Natural killer cell (primary cell): Measurements from ENCODE around the gene OR56A4. TPM values are rescaled to one million over a fixed set of nuclear protein-coding genes. Genes with fewer than 3 reads are reported as not detected.

Experiments used
- ATAC-seq, 3 donors: fragments of 150-1000 bp in 2 of 3; fragments of 200-7000 bp in 1 of 3; cut with Tn5 transposase; 1 replicate in 1 of 3; 2 replicates in 2 of 3; pipeline ENCODE4 v1.10.0; 2021; ENCODE audit warnings: mild to moderate bottlenecking in 2 of 3, moderate library complexity in 2 of 3
- DNase-seq, 2 donors: peaks; one replicate each; pipeline versions ENCODE4 v3.0.0 to v3.0.0-alpha.2; 2013 to 2021; ENCODE audit warnings: mixed read lengths in 1 of 2
- H3K27ac ChIP-seq: one replicate; pipeline ENCODE4 v1.5.1; 2013; ENCODE audit warnings: mild to moderate bottlenecking, low read length
- H3K27me3 ChIP-seq: one replicate; pipeline ENCODE4 v1.6.1; 2013; ENCODE audit warnings: low read length; ENCODE audit not compliant: control insufficient read depth, insufficient read depth
- H3K36me3 ChIP-seq: one replicate; pipeline ENCODE4 v1.6.1; 2013; ENCODE audit warnings: low read length; ENCODE audit not compliant: control insufficient read depth, insufficient read depth
- H3K4me1 ChIP-seq: one replicate; pipeline ENCODE4 v1.6.1; 2013; ENCODE audit warnings: low read length; ENCODE audit not compliant: control insufficient read depth, insufficient read depth
- H3K4me3 ChIP-seq: one replicate; pipeline ENCODE4 v1.5.1; 2013; ENCODE audit warnings: low read length
- H3K9me3 ChIP-seq: one replicate; pipeline ENCODE4 v1.6.1; 2013; ENCODE audit warnings: low read length; ENCODE audit not compliant: control insufficient read depth, insufficient read depth
- H3K27ac Mint-ChIP-seq, 2 donors: one replicate each; pipeline ENCODE4 v1.8.0; 2022; ENCODE audit warnings: mild to moderate bottlenecking in 2 of 2, mixed read lengths in 2 of 2, moderate library complexity in 1 of 2
- H3K27me3 Mint-ChIP-seq, 2 donors: one replicate each; pipeline ENCODE4 v1.8.0; 2022; ENCODE audit warnings: low read depth in 2 of 2, mixed read lengths in 2 of 2
- H3K36me3 Mint-ChIP-seq: one replicate; pipeline ENCODE4 v1.8.0; 2022; ENCODE audit warnings: mixed read lengths
- H3K4me1 Mint-ChIP-seq, 2 donors: one replicate each; pipeline ENCODE4 v1.8.0; 2022; ENCODE audit warnings: mixed read lengths in 2 of 2
- H3K4me3 Mint-ChIP-seq: one replicate; pipeline ENCODE4 v1.8.0; 2022; ENCODE audit warnings: mild to moderate bottlenecking, moderate library complexity, mixed read lengths
- H3K9me3 Mint-ChIP-seq, 2 donors: one replicate each; pipeline ENCODE4 v1.8.0; 2022; ENCODE audit warnings: mixed read lengths in 2 of 2
- WGBS: methylation state at CpG from one replicate; pipeline ENCODE4 v1.1.7; 2013; ENCODE audit warnings: missing lambda C conversion rate; ENCODE audit not compliant: insufficient coverage; 5-methylcytosine and 5-hydroxymethylcytosine counted together
- intact Hi-C: fragments of 100-400 bp; cut with micrococcal nuclease; formaldehyde crosslinking; loops from one replicate; pipeline ENCODE4 v1.14.2; 2022
- total RNA-seq, 4 donors: library from RNA; stranded (reverse); fragments of 120-200 nt in 1 of 4; gene quantifications; one replicate each; pipeline versions ENCODE4 v1.2.3 to v1.2.4, GENCODE V29; 2013 to 2022
- TF ChIP-seq, protein P1 (sequence below): fragments of 200-600 bp; IDR thresholded peaks from one replicate; pipeline ENCODE4 v1.8.0; 2022; ENCODE audit warnings: antibody characterized with exemption

The OR56A4 gene, protein sequence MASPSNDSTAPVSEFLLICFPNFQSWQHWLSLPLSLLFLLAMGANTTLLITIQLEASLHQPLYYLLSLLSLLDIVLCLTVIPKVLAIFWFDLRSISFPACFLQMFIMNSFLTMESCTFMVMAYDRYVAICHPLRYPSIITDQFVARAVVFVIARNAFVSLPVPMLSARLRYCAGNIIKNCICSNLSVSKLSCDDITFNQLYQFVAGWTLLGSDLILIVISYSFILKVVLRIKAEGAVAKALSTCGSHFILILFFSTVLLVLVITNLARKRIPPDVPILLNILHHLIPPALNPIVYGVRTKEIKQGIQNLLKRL
- total RNA-seq, result under 1 TPM; 0.09 to 0.13 (median 0.09) TPM
- total RNA-seq (2013), result 0.05 TPM

DNA sequence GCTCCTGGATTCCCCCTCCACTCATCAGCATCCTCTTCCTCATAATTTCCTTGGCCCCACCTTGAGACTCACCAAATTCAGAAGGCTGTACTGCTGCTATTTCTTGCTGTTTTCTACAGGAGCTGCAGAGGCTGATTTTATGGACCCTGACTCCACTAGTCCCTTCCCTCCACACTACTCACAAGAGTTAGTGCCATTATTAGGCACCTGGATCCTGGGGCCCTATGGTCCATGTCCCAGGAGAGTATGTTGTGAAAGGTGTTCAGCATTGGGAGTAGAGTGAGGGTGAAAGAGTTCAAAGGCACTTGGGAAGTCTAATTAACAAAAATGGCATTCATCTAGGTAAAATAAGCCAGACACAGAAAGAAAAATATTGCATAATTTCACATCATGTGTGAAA, at the start of gene OR56A4:
TSS of gene OR56A4 (minus strand) at position 101 of the 400 bp plus-strand sequence. CDS start 3,954 bp downstream, outside the sequence.
- Mint-ChIP-seq H3K36me3 (no peaks in the 10 kb centered on the region), H3K27me3 (peaks cover 21 to 47% of the 10 kb centered on the region in 2 donors), H3K4me3 (no peak within 1 kb of the TSS), H3K9me3 (no peaks in the 10 kb centered on the region), H3K4me1 (no peaks in the 10 kb centered on the region), H3K27ac (no peak within 1 kb of the TSS)
- ATAC-seq (no peak), DNase-seq (no peak)
- intact Hi-C loops, result no loop called here
- TF ChIP-seq, protein P1, sequence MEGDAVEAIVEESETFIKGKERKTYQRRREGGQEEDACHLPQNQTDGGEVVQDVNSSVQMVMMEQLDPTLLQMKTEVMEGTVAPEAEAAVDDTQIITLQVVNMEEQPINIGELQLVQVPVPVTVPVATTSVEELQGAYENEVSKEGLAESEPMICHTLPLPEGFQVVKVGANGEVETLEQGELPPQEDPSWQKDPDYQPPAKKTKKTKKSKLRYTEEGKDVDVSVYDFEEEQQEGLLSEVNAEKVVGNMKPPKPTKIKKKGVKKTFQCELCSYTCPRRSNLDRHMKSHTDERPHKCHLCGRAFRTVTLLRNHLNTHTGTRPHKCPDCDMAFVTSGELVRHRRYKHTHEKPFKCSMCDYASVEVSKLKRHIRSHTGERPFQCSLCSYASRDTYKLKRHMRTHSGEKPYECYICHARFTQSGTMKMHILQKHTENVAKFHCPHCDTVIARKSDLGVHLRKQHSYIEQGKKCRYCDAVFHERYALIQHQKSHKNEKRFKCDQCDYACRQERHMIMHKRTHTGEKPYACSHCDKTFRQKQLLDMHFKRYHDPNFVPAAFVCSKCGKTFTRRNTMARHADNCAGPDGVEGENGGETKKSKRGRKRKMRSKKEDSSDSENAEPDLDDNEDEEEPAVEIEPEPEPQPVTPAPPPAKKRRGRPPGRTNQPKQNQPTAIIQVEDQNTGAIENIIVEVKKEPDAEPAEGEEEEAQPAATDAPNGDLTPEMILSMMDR, result no peak
- Histone ChIP-seq H3K36me3 (no peaks in the 10 kb centered on the region), H3K9me3 (no peaks in the 10 kb centered on the region), H3K27me3 (peaks cover 2% of the 10 kb centered on the region), H3K4me1 (no peaks in the 10 kb centered on the region), H3K27ac (no peak within 1 kb of the TSS), H3K4me3 (no peak within 1 kb of the TSS)

DNA sequence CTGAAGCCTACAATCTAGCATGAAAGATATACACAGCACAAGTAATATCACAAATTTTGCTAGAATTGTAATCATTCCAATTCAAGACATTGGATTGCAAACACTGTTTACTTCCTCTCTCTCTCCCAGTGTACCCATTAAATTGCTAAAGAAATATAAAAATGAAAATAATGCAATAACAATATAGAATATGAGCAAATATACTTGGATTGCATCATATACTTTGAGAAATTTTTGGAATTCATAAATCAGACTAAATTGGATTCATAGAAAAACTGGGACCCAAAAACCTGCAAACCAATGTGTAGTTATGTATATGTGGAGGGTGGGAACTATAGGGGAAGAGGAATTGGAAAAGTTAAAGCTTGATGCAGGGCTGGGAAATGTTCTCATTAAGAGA, 48.8 kb upstream of the OR56A4 start:
- intact Hi-C loops, result no loop called here
- Mint-ChIP-seq H3K36me3 (no peaks in the 10 kb centered on the region), H3K27me3 (peaks cover 30 to 54% of the 10 kb centered on the region in 2 donors), H3K4me1 (no peaks in the 10 kb centered on the region), H3K4me3 (no peak overlapping the region), H3K27ac (no peak overlapping the region), H3K9me3 (no peaks in the 10 kb centered on the region)
- Histone ChIP-seq H3K27me3 (peaks cover 2% of the 10 kb centered on the region), H3K27ac (no peak overlapping the region), H3K36me3 (no peaks in the 10 kb centered on the region), H3K4me3 (no peak overlapping the region), H3K9me3 (no peaks in the 10 kb centered on the region), H3K4me1 (no peaks in the 10 kb centered on the region)
- ATAC-seq (no peak), DNase-seq (no peak)
- TF ChIP-seq, protein P1, result no peak

DNA sequence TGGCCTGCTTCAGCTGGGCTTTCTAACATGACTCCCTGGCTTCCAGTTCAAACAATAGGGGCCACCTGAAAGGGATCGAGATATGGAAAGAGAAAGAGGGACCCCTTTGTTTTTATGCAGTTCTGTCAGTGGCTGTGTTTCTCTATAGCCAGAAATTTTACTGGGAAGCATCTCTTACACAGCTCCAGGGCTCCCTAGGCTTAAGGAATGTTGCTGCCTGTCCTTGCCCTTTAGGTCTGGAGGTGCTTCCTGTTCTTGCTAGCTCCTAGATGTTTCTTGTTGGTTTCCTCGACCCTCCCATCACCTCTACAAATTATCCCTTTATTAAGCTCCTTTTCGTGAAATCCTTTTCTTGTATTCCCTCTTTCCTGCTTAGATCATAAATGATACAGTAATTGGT, 45.6 kb upstream of the OR56A4 start:
- Histone ChIP-seq H3K9me3 (no peaks in the 10 kb centered on the region), H3K27me3 (peaks cover 5% of the 10 kb centered on the region), H3K27ac (no peak overlapping the region), H3K4me3 (no peak overlapping the region), H3K36me3 (no peaks in the 10 kb centered on the region), H3K4me1 (no peaks in the 10 kb centered on the region)
- no peak overlapping the region for H3K27ac Mint-ChIP-seq
- no peak for DNase-seq
- no peaks in the 10 kb centered on the region for H3K9me3 Mint-ChIP-seq
- 47% methylated on average over 2 of the region's 3 CpGs for WGBS
- ATAC-seq, result no peak
- TF ChIP-seq, protein P1, result no peak
- intact Hi-C loops, result no loop called here
- no peak overlapping the region for H3K4me3 Mint-ChIP-seq
- H3K4me1 Mint-ChIP-seq, result no peaks in the 10 kb centered on the region
- H3K27me3 Mint-ChIP-seq, result peaks cover 22 to 54% of the 10 kb centered on the region in 2 donors
- no peaks in the 10 kb centered on the region for H3K36me3 Mint-ChIP-seq

DNA sequence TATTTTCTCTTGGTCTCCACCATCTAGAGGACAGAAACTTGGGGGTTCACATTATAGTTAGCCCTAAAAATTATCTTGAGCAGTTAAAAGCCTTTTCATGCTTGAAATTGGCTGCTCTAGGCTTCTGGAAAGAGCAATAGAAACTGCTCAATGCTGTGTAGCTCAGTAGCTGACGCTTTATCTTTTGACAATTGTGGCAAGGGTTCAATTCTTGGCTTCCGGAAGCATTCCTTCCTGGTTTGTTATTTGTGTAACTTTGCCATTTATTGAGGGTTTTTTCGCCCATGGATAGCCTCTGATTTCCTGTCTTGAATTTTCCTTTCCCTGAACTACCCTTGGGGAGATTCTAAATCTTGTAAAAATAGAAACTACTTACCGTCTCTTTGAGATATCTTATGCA, 34.1 kb upstream of the OR56A4 start:
- TF ChIP-seq, protein P1, result no peak
- Histone ChIP-seq H3K27me3 (peaks cover 9% of the 10 kb centered on the region), H3K9me3 (no peaks in the 10 kb centered on the region), H3K4me3 (no peak overlapping the region), H3K36me3 (no peaks in the 10 kb centered on the region), H3K4me1 (no peaks in the 10 kb centered on the region), H3K27ac (no peak overlapping the region)
- Mint-ChIP-seq H3K36me3 (no peaks in the 10 kb centered on the region), H3K9me3 (no peaks in the 10 kb centered on the region), H3K27me3 (peaks cover 18 to 20% of the 10 kb centered on the region in 2 donors), H3K27ac (no peak overlapping the region), H3K4me3 (no peak overlapping the region), H3K4me1 (no peaks in the 10 kb centered on the region)
- intact Hi-C loops, result no loop called here
- ATAC-seq, result no peak
- DNase-seq, result no peak
- WGBS, result 79% methylated on average over 2 of the region's 4 CpGs
